ENCODE measurements around the gene SPCS1. TPM values are rescaled to one million over a fixed set of nuclear protein-coding genes. Genes with fewer than 3 reads are reported as not detected.
A peak's percentile ranks its signal among the peaks of the same experiment; 100 is the strongest.

The SPCS1 gene
- total and polyA plus RNA-seq, 9 of the 15 experiments (the other 6 are each of a cell fraction or from before 2014, with no cell fraction given), result 73.9 to 567 (median 127) TPM

- FAIRE-seq, result no peak
- peaks cover 52% of the 10 kb centered on the region; the same call in 2 of the 3 replicates for H3K36me3 ChIP-seq (ENCODE audit: control insufficient read depth, insufficient read depth, low read length)
- H3K9ac ChIP-seq (ENCODE audit: insufficient read depth in 1 of 2, low read depth in 2 of 2, low read length in 2 of 2), result no peak overlapping the region
- no peak overlapping the region for H3K4me3 ChIP-seq
- 78% methylated on average over 3 of the region's 3 CpGs for WGBS (ENCODE audit: insufficient coverage, low coverage, missing lambda C conversion rate)
- DNase-seq (ENCODE audit: extremely low read depth in 1 of 4, low spot score in 3 of 4), result no peak
- in situ Hi-C loops (cut with MboI) (no loop called here), intact Hi-C loops (cut with micrococcal nuclease) (no loop called here)
- no peak overlapping the region; the same call in 2 of the 3 replicates for H3K27ac ChIP-seq (ENCODE audit: extremely low read depth, low read depth, low read length)
- CTCF ChIA-PET (ENCODE audit: low intra/inter-chr PET ratio), result no interaction called here
- H2AFZ ChIP-seq (ENCODE audit: low read depth, low read length), result no peak overlapping the region
- POLR2A ChIA-PET, result interaction anchor here (0.8 to 0.9 kb wide), 2 partner anchors 95 to 189 kb away, joined by 3 to 4 read pairs; no protein-coding TSS in a partner anchor
- TF ChIP-seq BACH1 (tag; IDR thresholded peaks at IDR 0.05), result no peak
- TF ChIP-seq ZNF584 (CRISPR knock-in tag; IDR thresholded peaks at IDR 0.05; ENCODE audit: low read depth), result peak; percentile 72; the same call in 1 of the 2 replicates
- TF ChIP-seq ATF3 (IDR thresholded peaks at IDR 0.05), result peak; percentile 7; the same call in 1 of the 2 replicates
- TF ChIP-seq ATF3 (CRISPR knock-in tag; conservative IDR thresholded peaks at IDR 0.05), result no peak
- TF ChIP-seq TSC22D4 (tag; IDR thresholded peaks at IDR 0.05), result no peak
- TF ChIP-seq E2F1 (CRISPR knock-in tag; IDR thresholded peaks at IDR 0.05), result no peak
- no peak for TF ChIP-seq CEBPG (CRISPR knock-in tag; IDR thresholded peaks at IDR 0.05)
- peak in 1 of 2 experiments; percentile 77; a peak in 2 of 4 replicates for TF ChIP-seq CEBPG (tag; conservative IDR thresholded peaks at IDR 0.05 in 1 of 2, IDR thresholded peaks at IDR 0.05 in 1 of 2)
- peak; percentile 69; the same call in 1 of the 2 replicates for TF ChIP-seq ZNF175 (CRISPR knock-in tag; IDR thresholded peaks at IDR 0.05; ENCODE audit: low read depth)
- H3K9me1 ChIP-seq (ENCODE audit: control insufficient read depth, insufficient read depth, low read length), result no peaks in the 10 kb centered on the region
- H3K4me1 ChIP-seq (replicated peaks in 1 of 2; ENCODE audit: control insufficient read depth in 2 of 2, insufficient read depth in 2 of 2, low read length in 2 of 2), result peaks cover 0 to 27% of the 10 kb centered on the region in 2 experiments; a peak in 2 of 5 replicates
- no peaks in the 10 kb centered on the region for H4K20me1 ChIP-seq (replicated peaks; ENCODE audit: control insufficient read depth, insufficient read depth, low read length)
- no peak overlapping the region for H3K4me2 ChIP-seq (ENCODE audit: insufficient read depth, low read length)
- no peaks in the 10 kb centered on the region for H3K9me3 ChIP-seq (replicated peaks; ENCODE audit: control insufficient read depth, insufficient read depth, low read depth, low read length)
- ATAC-seq, result no peak
- no TSS peak for BruUV-seq (replicated peaks)
- H3K79me2 ChIP-seq (ENCODE audit: control insufficient read depth, insufficient read depth, low read length), result peaks cover 34% of the 10 kb centered on the region
- no peaks in the 10 kb centered on the region for H3K27me3 ChIP-seq (ENCODE audit: control insufficient read depth in 2 of 2, insufficient read depth in 2 of 2, low read length in 2 of 2)
Measured at GRCh38 chr3:52679199-52679538, 26.7 kb upstream of the SPCS1 start.

Measured in K562 (cell line).